Posterior vena cava (tissue), 2 donors: ENCODE results near the gene TFG. TPM values are rescaled to one million over a fixed set of nuclear protein-coding genes. Genes with fewer than 3 reads are reported as not detected.

ENCODE experiments used
- DNase-seq: peaks from one replicate; pipeline ENCODE4 v3.0.0-alpha.2; 2020; ENCODE audit warnings: low spot score
- intact Hi-C, 2 donors: fragments of 100-400 bp; cut with DNase I; formaldehyde crosslinking; loops; one replicate each; pipeline versions ENCODE4 v1.14.1 to v1.14.2; 2022 to 2023
- total RNA-seq, 2 donors: library from RNA; stranded (reverse); fragmentation: NEBNext Ultra II Directional; extraction: Animal tissue kit (Norgen Biotek cat#: 25700); gene quantifications; one replicate each; pipeline ENCODE4 v1.2.1, GENCODE V29; 2021
- donor health status: DM: yes; HTN: yes; CAD: no.
- donor health status: DM: yes; HTN: yes; CAD: no.

TFG gene
- total RNA-seq, 2 donors from 2014 or later: 67.7 to 69.0 TPM

DNA sequence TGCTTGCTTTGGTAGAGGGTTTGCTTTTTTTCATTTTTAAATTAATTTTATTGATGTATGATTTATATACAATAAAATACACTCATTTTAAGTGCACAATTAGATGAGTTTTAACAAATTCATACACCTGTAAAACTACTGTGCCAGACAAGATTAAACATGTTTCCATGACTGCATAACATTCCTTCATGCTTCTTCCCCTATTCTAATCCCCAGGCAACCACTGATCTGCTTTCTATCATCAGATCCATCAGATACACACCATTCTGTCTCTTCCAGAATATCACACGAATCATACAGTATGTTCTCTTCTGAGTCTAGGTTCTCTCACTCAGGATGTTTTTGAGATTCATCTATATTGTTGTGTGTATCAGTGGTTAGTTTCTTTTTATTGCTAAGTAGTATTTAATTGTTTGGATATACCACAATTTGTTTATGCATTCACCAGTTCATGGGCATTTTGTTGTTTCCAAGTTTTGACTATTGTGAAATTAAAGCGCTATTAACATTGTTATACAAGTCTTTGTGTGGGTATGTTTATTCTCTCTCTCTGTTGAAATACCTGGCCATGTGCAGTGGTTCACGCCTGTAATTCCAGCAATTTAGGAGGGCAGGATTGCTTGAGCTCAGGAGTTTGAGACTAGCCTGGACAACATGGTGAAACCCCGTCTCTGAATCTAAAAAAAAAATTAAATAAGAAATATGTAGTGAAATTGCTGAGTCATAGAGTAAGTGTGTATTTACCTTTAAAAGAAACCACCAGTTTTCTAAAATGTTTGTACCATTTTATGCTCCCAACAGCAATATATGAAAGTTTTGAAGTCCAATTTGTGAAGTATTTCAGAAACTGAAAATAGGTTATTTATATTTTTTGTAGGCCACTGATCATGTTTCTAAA, 7.0 kb upstream of the TFG start:
- intact Hi-C loops: no loop called here

DNA sequence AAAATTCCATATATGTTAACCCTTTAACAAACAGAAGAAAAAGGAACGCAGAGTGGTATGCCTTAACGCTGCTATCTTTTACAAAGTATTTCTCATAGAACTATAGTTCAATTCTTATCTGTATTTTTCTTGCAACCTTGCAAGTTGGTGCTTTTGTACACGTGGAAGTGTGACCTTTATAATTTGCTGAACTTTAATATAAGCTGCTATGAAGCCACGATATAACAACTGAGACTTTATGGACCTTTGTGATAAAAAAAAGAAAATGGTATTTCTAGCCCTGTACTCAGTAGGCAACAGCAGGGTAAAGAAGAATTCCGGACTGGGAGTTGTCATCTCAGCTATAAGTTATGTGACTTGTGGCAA, 6.3 kb upstream of the TFG start:
- DNase-seq: no peak
- intact Hi-C loops: no loop called here

More for the DNA sequence above, 7.0 kb upstream of the TFG start:
- no peak for DNase-seq

DNA sequence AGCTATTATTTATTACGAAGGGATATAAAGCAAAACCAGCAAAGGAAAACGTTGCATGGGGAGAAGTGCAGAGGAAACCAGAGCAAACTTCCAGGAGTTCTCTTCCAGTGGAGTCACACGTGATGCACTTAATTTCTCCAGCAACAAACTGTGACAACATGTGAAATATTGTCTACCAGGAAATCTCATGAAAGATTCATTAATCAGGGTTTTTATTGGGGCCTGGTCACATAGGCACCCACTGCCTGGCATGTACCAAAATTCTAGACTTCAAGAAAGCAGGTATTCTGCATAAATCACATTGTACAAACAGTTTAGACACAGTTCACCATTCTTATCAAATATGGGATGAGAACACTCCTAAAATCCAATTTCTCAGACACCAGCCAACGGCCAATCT, 5.4 kb upstream of the TFG start:
- DNase-seq: no peak
- intact Hi-C loops: no loop called here

DNA sequence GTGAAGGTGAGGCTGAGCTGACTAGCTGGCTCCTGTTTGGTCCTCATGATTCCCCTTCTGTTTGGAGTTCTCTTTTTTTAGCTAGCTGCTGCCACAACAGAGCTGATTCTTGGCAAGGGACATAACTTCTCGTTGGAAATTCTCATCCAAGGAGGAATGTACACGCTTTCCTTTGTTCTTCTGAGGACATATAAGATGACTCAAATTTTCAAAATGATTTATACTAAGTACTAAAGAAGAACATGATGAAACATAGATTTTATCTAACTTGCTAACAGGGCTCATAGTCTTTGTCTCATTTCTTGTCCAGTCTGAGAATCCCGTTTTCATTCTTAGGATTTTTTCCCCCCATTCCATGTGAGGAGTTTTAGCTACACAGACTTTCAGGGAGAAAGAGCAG, 2.9 kb upstream of the TFG start:
- no peak for DNase-seq
- intact Hi-C loops: no loop called here

DNA sequence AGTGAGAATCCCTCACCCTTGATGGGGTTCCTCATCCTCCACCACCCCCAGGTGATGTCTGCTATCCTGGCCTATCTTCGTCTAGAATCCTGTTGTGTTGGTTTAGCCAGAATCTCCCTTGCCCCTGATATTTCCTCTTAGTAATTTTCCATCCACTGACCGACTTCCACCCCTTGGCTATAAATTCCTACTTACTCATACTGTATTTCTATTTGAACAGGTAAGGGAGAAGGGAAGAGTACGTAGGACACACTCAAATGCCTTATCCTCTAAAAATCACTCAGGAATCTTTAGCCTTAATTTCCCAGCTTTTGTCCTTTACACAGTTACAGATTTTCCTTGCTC, 678 bp upstream of the TFG start:
- no peak for DNase-seq
- intact Hi-C loops: no loop called here

DNA sequence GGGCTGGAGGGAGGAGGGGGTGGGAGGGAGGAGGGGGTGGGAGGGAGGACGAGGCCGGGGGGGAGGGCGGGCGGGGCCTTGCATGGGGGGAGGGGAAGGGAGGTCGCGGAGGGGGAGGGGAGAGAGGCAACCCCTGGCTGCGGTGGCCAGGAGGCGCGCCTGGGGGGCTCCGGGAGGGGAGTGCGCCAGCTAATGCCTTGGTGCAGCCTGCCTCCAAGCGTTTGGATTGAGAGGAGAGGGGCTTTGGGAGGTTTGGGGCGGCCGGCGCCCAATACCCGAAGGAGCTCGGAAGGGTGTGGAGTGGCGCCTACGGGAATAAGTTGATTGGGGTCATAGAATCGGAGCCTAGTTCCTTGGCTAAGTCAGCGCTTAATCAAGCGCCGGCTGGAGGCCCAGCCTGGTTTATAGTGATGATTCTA, 557 bp downstream of the TFG start:
- intact Hi-C loops: no loop called here
- DNase-seq: peak; percentile 86

DNA sequence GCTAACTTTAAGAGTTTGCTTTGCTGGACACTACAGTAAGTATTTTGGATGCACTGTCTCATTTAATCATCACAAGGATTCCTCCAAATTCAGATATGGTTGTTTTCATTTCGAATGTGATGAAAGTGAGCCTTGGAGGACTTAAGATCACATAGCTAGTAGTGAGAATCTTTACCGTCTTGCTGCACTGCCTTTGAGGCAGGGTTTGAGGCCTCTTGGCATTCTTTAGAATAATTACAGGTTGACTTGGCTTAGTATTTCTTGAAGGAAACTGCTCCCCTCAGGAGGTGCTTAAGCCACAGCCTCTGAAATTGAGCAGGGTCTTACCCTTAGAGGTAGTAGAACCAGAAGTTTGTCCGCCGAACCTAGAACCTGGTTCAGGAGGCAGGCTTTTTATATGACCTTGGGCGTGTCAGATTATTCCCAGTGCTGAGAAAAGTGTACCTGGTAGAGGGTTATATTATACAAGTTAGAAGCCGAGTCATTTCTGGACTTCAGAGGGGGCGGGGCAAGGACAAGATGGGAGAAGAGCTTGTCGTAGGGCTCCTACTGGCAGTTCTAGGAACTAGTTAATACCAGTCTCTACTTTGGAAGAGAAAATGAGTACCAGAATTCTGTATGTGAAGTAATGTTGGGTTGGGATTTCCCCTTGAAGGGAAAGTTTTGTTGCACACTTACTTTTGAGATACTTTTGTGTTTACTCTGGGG, 1.1 kb downstream of the TFG start:
- intact Hi-C loops: no loop called here
- DNase-seq: no peak

DNA sequence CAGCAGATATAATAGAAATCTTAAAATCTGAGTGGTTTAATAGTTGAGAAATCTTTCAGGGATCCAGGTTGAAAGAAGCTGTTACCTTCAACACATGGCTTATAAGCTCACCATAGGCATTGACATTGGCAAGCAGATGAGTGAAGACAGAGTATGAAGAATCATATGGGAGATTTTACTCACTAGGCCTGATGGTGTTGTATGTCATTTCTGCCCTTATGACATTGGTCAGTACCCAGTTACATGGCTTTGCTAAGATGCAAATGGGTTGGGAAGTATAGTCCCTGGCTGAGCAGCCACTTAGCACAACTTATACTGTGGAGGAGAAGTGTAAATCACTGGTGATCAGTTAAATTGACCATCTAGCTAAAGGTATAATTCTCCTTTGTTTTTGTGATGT, 5.9 kb downstream of the TFG start:
- intact Hi-C loops: no loop called here

DNA sequence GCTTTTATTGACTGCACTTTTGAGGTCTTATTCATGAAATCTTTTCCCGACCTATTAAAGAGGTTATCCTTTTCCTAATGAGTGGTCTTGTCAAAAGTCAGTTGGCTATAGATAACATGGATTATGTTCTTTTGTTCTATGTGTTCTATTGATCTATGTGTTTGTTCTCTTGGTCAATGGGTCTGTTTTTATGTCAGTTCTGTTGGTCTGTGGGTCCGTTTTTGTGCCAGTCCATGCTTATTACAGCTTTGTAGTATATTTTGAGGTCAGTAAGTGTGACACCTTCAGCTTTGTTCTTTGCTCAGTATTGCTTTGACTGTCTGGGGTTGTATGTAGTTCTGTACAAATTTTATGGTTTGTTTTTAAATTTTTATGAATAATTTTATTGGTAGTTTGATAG, 7.8 kb downstream of the TFG start:
- intact Hi-C loops: no loop called here
- DNase-seq: no peak

More for the DNA sequence above, 5.9 kb downstream of the TFG start:
- DNase-seq: no peak

DNA sequence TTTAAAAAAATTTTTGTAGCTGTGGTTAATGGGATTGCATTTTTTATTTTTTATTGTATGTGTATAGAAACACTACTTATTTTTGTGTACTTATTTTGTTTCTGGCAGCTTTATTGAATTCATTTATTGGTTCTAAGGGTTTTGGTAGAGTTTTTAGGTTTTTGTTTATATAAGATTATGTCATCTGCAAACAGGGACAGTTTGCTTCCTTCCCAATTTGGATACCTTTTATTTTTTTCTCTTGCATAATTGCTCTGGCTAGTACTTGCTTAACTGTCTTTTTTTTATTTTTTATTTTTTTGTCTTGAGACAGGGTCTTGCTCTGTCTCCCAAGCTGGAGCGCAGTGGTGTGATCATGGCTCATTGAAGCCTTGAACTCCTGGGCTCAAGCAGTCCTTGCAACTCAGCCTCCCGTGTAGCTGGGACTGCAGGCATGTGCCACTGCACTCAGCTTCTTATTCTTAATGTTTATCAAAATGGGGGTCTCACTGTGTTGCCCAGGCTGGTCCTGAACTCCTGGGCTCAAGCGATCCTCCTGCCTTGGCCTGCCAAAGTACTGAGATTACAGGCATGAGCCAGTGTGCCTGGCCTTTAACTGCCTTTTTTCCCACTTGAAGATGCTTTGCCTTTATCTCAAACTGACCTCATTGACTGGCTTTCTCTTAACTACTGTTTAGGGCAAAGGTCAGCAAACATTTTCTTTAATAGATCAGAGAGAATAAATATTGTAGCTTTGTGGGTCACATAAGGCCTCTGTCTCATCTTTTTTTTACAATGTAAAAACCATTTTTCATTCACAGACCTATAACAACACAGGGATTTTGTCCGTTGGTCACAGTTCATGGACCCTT, 8.6 kb downstream of the TFG start:
- DNase-seq: no peak
- intact Hi-C loops: no loop called here

DNA sequence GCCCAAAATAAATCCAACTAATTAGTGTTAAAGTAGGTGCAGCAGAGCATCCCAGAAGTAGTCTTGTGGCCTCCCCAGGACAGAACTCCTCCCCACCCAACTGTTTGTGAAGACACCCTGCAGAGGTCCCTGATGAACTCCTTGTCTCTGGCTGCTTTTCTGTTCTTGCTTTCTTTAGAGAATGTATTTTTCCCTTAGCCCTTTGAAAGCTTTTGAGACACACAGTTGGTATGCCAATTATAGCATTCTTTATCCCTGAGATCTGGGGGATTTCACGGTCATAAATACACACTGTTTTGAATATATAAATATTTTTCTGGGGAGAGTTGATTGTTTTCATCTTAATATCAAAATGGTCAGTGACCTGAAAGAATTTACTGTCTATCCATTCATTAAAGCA, 9.8 kb downstream of the TFG start:
- intact Hi-C loops: no loop called here
- no peak for DNase-seq

DNA sequence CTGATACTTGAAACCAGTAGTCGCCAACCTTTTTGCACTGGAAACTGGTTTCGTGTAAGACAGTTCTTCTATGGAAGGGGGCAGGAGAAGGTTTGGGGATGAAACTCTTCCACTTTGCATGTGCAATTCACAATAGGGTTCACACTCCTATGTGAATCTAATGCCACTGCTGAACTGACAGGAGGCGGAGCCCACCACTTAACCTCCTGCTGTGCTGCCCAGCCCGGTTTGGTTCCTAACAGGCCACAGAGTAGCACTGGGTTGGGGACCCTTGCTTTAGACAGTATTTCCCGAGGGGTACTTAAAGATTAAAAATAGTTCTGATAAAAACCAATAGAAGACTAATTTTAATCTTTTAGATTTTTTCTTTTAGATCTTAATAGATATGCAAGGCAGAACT, 11.1 kb downstream of the TFG start:
- no peak for DNase-seq
- intact Hi-C loops: no loop called here

DNA sequence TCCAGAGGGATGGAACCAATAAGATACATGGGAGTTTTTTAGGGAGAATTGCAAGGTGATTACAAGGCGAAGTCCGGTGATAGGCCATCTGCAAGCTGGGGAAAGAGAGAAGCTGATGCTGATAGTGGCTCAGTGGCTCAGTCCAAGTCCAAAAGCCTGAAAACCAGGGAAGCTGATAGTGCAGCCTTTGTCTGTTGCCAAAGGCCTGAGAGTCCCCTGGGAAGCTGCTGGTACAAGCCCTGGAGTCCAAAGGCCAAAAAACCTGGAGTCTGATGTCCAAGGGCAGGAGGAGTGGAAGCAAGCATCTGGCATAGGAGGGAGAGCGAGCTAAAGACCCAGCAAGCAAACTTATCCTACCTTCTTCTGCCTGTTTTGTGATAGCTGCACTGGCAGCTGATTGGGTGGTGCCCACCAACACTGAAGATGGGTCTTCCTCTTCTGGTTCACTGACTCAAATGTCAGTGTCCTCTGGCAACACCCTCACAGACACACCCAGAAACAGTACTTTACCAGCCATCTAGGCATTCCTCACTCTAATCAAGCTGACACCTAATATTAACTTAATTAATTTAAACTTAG, 16.7 kb downstream of the TFG start:
- intact Hi-C loops: no loop called here
- DNase-seq: no peak

DNA sequence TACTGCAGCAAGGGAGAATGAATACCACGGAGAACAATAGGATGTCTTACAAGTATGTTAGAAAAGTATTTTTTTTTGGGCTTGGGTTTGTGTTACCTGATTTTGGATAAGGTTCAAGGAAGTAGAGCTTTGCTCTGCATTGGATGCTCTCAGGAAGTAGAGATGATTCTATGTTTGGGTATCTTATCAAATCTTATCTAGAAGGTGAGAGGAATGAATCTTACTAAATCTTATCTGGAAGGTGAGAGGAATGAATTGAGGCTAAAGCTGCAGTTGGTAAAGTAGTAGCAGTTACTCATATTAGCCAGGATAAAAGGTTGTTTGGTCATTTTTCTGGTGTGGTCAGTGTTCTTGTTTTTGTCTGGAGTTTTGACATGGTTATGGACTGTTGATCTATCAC, 17.4 kb downstream of the TFG start:
- intact Hi-C loops: no loop called here
- no peak for DNase-seq

DNA sequence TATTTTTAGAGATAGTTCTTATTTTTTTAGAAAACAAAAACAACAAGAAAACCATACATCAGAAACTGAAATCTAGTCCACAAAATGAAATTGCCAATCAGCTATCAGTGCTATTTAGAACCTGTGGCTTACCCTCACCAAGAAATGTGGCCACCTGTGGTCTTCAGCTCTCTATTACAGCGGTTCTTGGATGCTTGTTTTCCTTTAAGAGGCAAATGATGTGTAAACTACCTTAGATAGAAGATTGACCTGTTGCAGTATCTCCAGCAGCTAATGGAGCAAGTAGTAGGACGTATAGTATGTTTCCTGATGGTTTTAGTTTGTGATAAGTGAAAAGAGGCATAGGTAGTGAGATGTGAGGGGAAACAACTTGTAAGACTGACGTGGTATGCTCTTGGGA, 21.2 kb downstream of the TFG start:
- no peak for DNase-seq
- intact Hi-C loops: no loop called here

DNA sequence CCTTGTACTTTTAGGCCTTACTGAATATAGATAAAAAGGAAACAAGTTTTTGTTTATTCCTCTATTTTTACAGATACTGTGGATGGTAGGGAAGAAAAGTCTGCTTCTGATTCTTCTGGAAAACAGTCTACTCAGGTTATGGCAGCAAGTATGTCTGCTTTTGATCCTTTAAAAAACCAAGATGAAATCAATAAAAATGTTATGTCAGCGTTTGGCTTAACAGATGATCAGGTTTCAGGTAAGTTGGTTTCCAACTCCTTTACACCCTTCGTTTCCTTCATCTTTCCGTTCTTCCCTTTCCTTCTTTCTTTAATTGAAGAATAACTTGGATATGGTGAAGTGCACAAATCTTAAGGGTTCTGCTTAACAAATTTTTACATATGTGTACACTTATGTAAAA, 23.1 kb downstream of the TFG start:
- intact Hi-C loops: no loop called here
- DNase-seq: no peak

DNA sequence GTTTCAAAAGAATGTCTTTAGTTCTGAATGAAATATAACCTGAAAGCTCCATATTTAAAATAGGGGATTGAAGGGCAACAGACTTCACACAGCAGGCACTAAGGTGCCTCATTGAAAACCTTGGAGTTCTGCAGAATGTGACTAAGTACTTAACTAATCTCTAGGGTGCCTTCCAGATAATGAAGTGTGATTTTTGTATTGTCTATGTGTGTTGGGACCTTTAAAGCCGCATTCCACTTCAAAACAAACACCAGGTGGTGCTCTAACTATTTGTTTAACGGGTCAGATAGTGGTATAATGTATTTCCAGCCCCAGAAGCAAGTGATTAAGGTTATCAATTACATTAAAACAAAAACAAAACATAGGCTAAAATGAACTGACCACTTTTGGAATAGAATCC, 28.0 kb downstream of the TFG start:
- intact Hi-C loops: no loop called here
- DNase-seq: no peak

DNA sequence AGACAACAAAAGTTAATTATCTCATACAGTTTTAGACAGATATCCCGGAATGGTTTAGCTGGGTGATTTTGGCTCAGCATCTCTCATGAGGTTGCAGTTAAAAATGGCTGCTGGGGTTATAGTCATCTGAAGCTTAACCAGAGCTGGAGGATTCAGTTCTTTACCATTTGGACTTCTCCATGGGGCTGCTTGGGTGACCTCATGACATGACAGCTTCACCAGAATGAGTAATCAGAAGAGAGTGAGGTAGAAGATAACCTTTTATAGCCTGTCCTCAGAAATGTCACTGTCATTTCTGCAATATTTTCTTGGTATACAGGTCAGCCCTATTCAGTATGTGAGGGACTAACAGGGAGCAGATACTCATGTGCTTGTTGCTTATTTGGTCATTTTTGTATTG, 30.9 kb downstream of the TFG start:
- DNase-seq: no peak
- intact Hi-C loops: no loop called here

DNA sequence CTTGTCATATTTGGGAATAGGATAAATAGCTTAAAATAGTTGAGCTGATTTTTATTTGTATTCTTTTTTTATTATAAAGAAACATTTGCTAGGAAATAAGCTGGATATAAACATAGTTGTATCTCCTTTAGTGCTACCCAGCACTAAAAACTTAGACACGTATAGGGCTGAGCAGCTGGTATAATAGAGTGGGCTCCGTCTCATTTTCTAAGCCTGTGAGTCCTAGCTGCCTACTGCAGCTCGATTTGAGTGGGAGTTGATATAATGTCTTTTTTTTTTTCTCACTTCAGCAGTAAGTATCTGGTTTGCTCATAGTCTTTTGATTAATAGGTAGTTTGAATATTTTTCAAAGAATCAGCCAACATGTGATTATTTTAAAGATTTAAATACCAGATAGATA, 34.2 kb downstream of the TFG start:
- no peak for DNase-seq
- intact Hi-C loops: no loop called here

DNA sequence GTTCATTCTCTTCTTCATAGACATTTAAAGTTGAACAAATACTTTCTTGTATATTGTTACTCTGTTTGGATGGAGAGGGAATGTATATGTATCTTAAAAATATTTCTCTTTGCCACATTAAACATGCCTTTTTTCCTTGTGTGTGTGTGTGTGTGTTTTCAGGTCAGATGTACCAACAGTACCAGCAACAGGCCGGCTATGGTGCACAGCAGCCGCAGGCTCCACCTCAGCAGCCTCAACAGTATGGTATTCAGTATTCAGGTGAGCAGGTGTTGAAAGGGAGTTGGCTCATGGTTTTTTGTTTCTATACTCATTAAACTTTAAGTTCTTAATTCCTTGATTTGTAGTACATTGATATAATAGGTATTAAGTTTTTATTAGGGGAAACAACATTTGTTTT, 35.4 kb downstream of the TFG start:
- intact Hi-C loops: no loop called here
- DNase-seq: no peak
